Skeletal muscle satellite cell (primary cell): ENCODE results near the gene EIF3B.
A peak's percentile ranks its signal among the peaks of the same experiment; 100 is the strongest.

Experiments
- H3K27me3 ChIP-seq: 2 replicates; pipeline ENCODE4 v1.7.0; 2013; ENCODE audit warnings: low read length; ENCODE audit not compliant: control insufficient read depth, insufficient read depth
- H3K36me3 ChIP-seq: 2 replicates; pipeline ENCODE4 v1.7.0; 2013; ENCODE audit warnings: mild to moderate bottlenecking, control low read depth, low read length; ENCODE audit not compliant: insufficient read depth
- H3K4me1 ChIP-seq: 2 replicates; pipeline ENCODE4 v1.7.0; 2013; ENCODE audit warnings: low read length; ENCODE audit not compliant: control insufficient read depth, insufficient read depth
- H3K4me2 ChIP-seq: 2 replicates; pipeline ENCODE4 v1.7.0; 2013; ENCODE audit warnings: mild to moderate bottlenecking, low read length
- H3K4me3 ChIP-seq: 2 replicates; pipeline ENCODE4 v1.7.0; 2013; ENCODE audit warnings: low read length
- H3K9ac ChIP-seq: 2 replicates; pipeline ENCODE4 v1.7.0; 2013; ENCODE audit warnings: mild to moderate bottlenecking, low read depth, low read length, moderate library complexity
- H3K9me3 ChIP-seq: replicated peaks from 2 replicates; pipeline ENCODE4 v1.7.0; 2013; ENCODE audit warnings: mild to moderate bottlenecking, control low read depth, low read length

EIF3B gene

GRCh38 chr7:2350861-2351260 lies 3.8 kb upstream of the EIF3B start:
- Histone ChIP-seq H3K36me3 (peaks cover 3% of the 10 kb centered on the region), H3K9ac (no peak overlapping the region), H3K4me1 (peaks cover 6% of the 10 kb centered on the region), H3K27me3 (no peaks in the 10 kb centered on the region), H3K9me3 (no peaks in the 10 kb centered on the region), H3K4me3 (no peak overlapping the region), H3K4me2 (no peak overlapping the region)

GRCh38 chr7:2353113-2353935 lies 1.3 kb upstream of the EIF3B start:
- H3K36me3 ChIP-seq = peaks cover 19% of the 10 kb centered on the region
- H3K4me2 ChIP-seq = peak overlapping the region; percentile 88
- H3K9ac ChIP-seq = peak overlapping the region; percentile 98
- peaks cover 15% of the 10 kb centered on the region for H3K4me1 ChIP-seq
- H3K4me3 ChIP-seq = peak overlapping the region; percentile 98
- no peaks in the 10 kb centered on the region for H3K9me3 ChIP-seq
- no peaks in the 10 kb centered on the region for H3K27me3 ChIP-seq

DNA sequence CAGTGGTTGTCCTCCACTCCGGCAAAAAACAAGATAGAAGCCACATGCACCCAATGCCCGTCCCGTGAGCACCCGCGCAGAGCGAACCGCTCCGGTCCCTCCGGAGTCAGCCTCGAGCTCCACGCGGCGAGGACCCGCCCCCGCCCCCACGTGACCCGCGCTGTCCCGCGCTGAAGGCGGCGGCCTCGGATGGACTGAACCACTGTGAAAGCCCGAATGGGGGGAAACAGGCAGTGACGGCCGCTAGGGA lies 766 bp upstream of the EIF3B start:
- H3K27me3 ChIP-seq = no peaks in the 10 kb centered on the region
- peak overlapping the region; percentile 98 for H3K9ac ChIP-seq
- peaks cover 24% of the 10 kb centered on the region for H3K36me3 ChIP-seq
- H3K4me2 ChIP-seq = peak overlapping the region; percentile 88
- peaks cover 15% of the 10 kb centered on the region for H3K4me1 ChIP-seq
- peak overlapping the region; percentile 98 for H3K4me3 ChIP-seq
- H3K9me3 ChIP-seq = no peaks in the 10 kb centered on the region

GRCh38 chr7:2354939-2355704 lies 495 bp downstream of the EIF3B start:
- H3K4me3 ChIP-seq = peak overlapping the region; percentile 98
- no peaks in the 10 kb centered on the region for H3K9me3 ChIP-seq
- H3K36me3 ChIP-seq = peaks cover 37% of the 10 kb centered on the region
- H3K4me1 ChIP-seq = peaks cover 22% of the 10 kb centered on the region
- H3K9ac ChIP-seq = peak overlapping the region; percentile 98
- H3K27me3 ChIP-seq = no peaks in the 10 kb centered on the region
- peak overlapping the region; percentile 88 for H3K4me2 ChIP-seq

DNA sequence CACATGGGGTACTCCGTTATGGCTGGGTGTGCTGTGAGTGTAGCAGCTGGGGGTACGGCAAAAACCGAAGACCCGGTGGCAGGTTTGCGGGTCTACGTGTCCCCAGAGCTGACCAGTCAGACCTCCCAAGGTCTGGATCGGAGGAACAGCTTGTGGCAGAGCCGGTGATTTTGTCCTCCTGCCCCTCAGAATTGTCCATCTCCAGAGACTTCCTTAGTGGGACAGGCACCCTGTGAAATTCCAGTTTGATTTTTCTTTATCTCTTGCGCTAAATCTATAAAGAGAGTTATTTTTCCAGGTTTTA lies 1.0 kb downstream of the EIF3B start:
- H3K4me3 ChIP-seq = peak overlapping the region; percentile 98
- peaks cover 42% of the 10 kb centered on the region for H3K36me3 ChIP-seq
- H3K27me3 ChIP-seq = no peaks in the 10 kb centered on the region
- H3K4me2 ChIP-seq = peak overlapping the region; percentile 88
- H3K4me1 ChIP-seq = peaks cover 22% of the 10 kb centered on the region
- H3K9me3 ChIP-seq = no peaks in the 10 kb centered on the region
- H3K9ac ChIP-seq = peak overlapping the region; percentile 98

DNA sequence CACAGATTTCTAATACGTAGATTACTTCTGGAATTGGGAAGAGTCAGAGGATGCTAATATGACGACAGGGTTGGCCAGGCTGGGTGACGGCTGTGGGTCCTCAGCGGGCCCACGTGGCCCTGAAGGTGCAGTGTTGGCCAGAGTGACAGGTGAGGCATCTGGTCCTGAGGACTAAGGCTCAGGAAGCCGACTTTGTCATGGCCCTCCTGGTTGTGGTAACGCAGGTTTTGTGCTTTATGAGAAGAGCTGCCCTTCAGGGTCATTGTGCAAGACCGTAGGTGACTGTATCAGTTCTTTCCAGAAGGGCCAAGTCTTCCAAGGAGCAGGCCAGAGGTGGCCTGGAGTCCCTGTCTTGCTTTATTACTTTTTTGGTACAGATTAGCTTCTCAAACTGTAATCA lies 2.5 kb downstream of the EIF3B start:
- H3K36me3 ChIP-seq = peaks cover 53% of the 10 kb centered on the region
- no peak overlapping the region for H3K9ac ChIP-seq
- peaks cover 22% of the 10 kb centered on the region for H3K4me1 ChIP-seq

DNA sequence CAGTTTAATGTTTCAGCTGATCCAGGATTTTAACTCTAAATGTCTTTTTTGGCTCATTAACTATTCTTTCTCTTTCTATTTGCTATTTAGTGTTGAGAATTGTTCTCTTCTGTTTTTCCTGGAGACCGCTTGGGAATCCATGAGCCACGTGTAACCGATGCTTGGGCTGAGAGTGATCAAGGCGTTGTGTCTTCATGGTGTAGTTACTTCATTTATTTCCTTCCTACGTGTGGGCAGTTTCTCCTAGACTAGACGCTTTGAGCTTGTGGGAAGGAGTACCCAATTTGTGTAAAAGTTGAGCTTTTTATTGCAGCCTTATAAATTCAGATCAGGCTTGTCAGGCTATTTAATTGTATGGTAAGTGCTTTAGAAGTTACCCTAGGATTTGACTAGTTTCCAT lies 2.9 kb downstream of the EIF3B start:
- Histone ChIP-seq H3K9me3 (no peaks in the 10 kb centered on the region), H3K4me2 (peak overlapping the region; percentile 88), H3K36me3 (peaks cover 57% of the 10 kb centered on the region), H3K9ac (no peak overlapping the region), H3K4me3 (no peak overlapping the region), H3K27me3 (no peaks in the 10 kb centered on the region), H3K4me1 (peaks cover 22% of the 10 kb centered on the region)

More for the DNA sequence above, 2.5 kb downstream of the EIF3B start:
- no peaks in the 10 kb centered on the region for H3K27me3 ChIP-seq
- H3K4me2 ChIP-seq = peak overlapping the region; percentile 88
- no peaks in the 10 kb centered on the region for H3K9me3 ChIP-seq
- H3K4me3 ChIP-seq = peak overlapping the region; percentile 9

DNA sequence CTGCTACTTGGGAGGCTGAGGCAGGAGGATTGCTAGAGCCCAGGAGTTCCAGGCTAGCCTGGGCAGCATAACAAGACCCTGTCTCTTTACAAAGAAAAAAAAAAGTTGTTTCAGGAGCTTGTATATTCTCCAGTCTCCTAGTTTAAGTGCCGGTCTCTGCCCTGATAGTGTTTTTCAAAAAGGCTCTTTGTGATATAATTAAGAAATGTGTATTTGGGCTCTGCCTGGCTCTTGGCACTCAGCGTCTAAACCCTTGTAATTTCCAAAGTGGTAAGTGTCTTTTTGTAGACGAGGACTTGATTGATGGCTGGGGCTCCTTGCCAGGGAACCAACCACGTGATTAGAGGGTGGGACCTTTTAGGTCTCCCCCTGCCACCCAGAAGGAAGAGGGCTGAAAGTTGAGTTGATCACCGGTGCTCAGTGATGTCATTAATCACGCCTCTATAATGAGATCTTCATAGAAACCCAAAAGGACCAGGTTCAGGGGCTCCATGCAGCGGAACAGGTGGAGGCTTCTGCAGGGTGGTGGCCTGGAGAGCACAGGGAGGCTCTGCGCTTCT lies 4.4 kb downstream of the EIF3B start:
- Histone ChIP-seq H3K4me3 (no peak overlapping the region), H3K4me1 (peaks cover 16% of the 10 kb centered on the region), H3K4me2 (no peak overlapping the region), H3K36me3 (peaks cover 70% of the 10 kb centered on the region), H3K9me3 (no peaks in the 10 kb centered on the region), H3K9ac (no peak overlapping the region), H3K27me3 (no peaks in the 10 kb centered on the region)

- H3K9me3 ChIP-seq = no peaks in the 10 kb centered on the region
- no peak overlapping the region for H3K9ac ChIP-seq
- no peaks in the 10 kb centered on the region for H3K27me3 ChIP-seq
- H3K36me3 ChIP-seq = peaks cover 75% of the 10 kb centered on the region
- no peak overlapping the region for H3K4me2 ChIP-seq
- H3K4me3 ChIP-seq = no peak overlapping the region
- peaks cover 16% of the 10 kb centered on the region for H3K4me1 ChIP-seq
These were observed 5.0 kb downstream of the EIF3B start for GRCh38 chr7:2359610-2360009.

GRCh38 chr7:2360796-2361195 lies 6.2 kb downstream of the EIF3B start:
- Histone ChIP-seq H3K36me3 (peaks cover 85% of the 10 kb centered on the region), H3K4me3 (no peak overlapping the region), H3K4me1 (peaks cover 16% of the 10 kb centered on the region), H3K9me3 (no peaks in the 10 kb centered on the region), H3K27me3 (no peaks in the 10 kb centered on the region), H3K9ac (no peak overlapping the region), H3K4me2 (no peak overlapping the region)

DNA sequence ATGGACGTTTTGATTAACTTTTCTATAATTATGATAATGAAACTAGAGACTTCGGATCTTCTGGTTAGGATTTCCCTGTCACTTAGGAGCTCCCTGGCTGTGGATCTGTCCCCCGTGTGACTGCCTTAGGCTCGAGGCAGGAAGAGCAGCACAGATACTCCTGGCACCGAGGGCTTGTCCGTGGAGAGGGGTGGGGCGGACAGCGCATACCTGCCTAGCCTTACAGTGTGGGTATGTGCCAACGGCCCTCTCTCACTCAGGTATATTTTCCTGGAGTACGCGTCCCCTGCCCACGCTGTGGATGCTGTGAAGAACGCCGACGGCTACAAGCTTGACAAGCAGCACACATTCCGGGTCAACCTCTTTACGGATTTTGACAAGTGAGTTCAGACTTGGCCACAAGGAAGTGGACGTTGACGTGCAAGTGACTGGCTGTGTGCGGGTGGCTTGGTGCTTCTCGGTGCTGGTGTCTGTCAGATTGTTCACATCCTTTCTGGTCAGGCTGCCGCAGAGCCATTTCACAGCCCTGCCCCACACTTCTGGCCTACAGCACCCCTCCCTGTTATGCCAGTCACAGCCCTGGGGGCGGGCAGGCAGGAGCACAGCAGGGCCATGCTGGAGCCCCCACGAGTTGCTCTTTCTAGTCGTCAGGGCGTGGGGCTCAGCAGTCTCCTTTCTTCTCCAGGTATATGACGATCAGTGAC lies 7.9 kb downstream of the EIF3B start:
- Histone ChIP-seq H3K27me3 (no peaks in the 10 kb centered on the region), H3K4me1 (peaks cover 7% of the 10 kb centered on the region), H3K9me3 (no peaks in the 10 kb centered on the region), H3K9ac (no peak overlapping the region), H3K36me3 (peaks cover 88% of the 10 kb centered on the region), H3K4me2 (no peak overlapping the region), H3K4me3 (no peak overlapping the region)
